ENCODE measurements around the gene ZNF845.
"Not testable (repeated sequence)": the region's sequence is repeated elsewhere in the genome, so short reads cannot be mapped to it uniquely, and the experiment has no call there.

ZNF845 gene

GRCh38 chr19:53389978-53390377, 56.4 kb downstream of the ZNF845 start:
- no peak for DNase-seq (ENCODE audit: low read depth in 1 of 2, low spot score in 1 of 2)
- H3K27ac ChIP-seq (replicated peaks) = no peak overlapping the region
- H3K4me3 ChIP-seq (replicated peaks; ENCODE audit: insufficient read depth, low read length) = no peak overlapping the region
- no peaks in the 10 kb centered on the region for H3K27me3 ChIP-seq (ENCODE audit: insufficient read depth, poor library complexity, severe bottlenecking)
- TF ChIP-seq, protein P1, sequence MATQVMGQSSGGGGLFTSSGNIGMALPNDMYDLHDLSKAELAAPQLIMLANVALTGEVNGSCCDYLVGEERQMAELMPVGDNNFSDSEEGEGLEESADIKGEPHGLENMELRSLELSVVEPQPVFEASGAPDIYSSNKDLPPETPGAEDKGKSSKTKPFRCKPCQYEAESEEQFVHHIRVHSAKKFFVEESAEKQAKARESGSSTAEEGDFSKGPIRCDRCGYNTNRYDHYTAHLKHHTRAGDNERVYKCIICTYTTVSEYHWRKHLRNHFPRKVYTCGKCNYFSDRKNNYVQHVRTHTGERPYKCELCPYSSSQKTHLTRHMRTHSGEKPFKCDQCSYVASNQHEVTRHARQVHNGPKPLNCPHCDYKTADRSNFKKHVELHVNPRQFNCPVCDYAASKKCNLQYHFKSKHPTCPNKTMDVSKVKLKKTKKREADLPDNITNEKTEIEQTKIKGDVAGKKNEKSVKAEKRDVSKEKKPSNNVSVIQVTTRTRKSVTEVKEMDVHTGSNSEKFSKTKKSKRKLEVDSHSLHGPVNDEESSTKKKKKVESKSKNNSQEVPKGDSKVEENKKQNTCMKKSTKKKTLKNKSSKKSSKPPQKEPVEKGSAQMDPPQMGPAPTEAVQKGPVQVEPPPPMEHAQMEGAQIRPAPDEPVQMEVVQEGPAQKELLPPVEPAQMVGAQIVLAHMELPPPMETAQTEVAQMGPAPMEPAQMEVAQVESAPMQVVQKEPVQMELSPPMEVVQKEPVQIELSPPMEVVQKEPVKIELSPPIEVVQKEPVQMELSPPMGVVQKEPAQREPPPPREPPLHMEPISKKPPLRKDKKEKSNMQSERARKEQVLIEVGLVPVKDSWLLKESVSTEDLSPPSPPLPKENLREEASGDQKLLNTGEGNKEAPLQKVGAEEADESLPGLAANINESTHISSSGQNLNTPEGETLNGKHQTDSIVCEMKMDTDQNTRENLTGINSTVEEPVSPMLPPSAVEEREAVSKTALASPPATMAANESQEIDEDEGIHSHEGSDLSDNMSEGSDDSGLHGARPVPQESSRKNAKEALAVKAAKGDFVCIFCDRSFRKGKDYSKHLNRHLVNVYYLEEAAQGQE (IDR thresholded peaks at IDR 0.05; ENCODE audit: insufficient replicate concordance, low read depth) = no peak
- no peak for TF ChIP-seq GABPA (IDR thresholded peaks at IDR 0.05; ENCODE audit: low read depth)
- no peak for TF ChIP-seq SPI1 (IDR thresholded peaks at IDR 0.05; ENCODE audit: borderline replicate concordance, low read depth)
- TF ChIP-seq, protein P2, sequence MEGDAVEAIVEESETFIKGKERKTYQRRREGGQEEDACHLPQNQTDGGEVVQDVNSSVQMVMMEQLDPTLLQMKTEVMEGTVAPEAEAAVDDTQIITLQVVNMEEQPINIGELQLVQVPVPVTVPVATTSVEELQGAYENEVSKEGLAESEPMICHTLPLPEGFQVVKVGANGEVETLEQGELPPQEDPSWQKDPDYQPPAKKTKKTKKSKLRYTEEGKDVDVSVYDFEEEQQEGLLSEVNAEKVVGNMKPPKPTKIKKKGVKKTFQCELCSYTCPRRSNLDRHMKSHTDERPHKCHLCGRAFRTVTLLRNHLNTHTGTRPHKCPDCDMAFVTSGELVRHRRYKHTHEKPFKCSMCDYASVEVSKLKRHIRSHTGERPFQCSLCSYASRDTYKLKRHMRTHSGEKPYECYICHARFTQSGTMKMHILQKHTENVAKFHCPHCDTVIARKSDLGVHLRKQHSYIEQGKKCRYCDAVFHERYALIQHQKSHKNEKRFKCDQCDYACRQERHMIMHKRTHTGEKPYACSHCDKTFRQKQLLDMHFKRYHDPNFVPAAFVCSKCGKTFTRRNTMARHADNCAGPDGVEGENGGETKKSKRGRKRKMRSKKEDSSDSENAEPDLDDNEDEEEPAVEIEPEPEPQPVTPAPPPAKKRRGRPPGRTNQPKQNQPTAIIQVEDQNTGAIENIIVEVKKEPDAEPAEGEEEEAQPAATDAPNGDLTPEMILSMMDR (IDR thresholded peaks at IDR 0.05; ENCODE audit: insufficient read depth, low read length) = no peak
- no peak for TF ChIP-seq POLR2AphosphoS5 (IDR thresholded peaks at IDR 0.05; ENCODE audit: low read depth)

- DNase-seq (ENCODE audit: low read depth in 1 of 2, low spot score in 1 of 2) = no peak
- Histone ChIP-seq H3K27me3 (ENCODE audit: insufficient read depth, poor library complexity, severe bottlenecking) (no peaks in the 10 kb centered on the region), H3K27ac (replicated peaks) (no peak overlapping the region), H3K4me3 (replicated peaks; ENCODE audit: insufficient read depth, low read length) (peak overlapping the region; percentile 69)
- TF ChIP-seq, protein P1 (IDR thresholded peaks at IDR 0.05; ENCODE audit: insufficient replicate concordance, low read depth) = no peak
Measured at GRCh38 chr19:53394522-53394973, 61.0 kb downstream of the ZNF845 start.

DNA sequence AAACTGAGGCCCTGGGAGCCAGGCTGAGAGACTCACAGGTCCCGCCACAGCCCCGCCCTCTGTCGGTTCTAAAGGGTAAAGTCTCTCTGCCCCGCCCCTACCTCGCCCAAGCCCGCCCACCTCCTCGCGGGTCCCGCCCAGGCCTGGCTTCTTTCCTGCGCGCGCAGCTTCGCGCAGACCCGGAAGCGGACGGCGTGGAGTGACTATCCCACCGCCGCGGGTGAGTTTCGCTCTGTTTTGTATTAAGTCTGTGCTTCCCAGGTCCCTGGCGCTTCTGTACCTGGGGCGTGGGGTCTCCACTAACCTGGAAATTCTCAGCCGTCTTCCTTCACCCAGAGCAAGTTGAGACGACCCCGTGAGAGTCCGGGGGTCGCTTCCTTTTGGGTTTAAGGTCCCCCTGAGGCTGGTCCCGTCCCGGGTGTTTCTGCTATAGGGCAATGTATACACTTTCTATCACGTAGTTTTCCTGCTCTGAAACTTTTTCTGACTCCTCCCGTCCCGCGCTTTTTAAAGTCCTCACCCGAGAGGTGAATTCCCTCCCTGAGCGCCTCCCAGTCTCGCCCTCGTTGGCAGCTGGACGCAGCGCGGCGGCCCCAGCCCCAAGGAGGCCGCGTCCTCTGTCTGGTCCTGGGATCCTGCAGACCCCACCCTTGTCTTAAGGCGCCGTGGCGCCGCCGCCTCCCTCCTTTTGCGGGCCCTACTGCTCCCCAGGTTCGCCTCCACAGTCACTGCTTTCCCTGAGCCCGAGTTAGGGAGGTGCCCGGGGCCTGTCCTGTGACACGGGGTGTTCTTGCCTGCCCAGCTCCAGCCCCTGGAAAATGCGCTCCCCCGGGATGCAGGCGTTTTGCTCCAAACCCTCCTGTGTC, 61.7 kb downstream of the ZNF845 start, which contains the start of gene ZNF765:
ZNF765 (plus strand) TSS at position 176 of the 866 bp plus-strand sequence. CDS start 2,867 bp downstream, outside the sequence.
- Histone ChIP-seq H3K27ac (replicated peaks) (peak within 1 kb of the TSS; percentile 83), H3K27me3 (ENCODE audit: insufficient read depth, poor library complexity, severe bottlenecking) (no peaks in the 10 kb centered on the region), H3K4me3 (replicated peaks; ENCODE audit: insufficient read depth, low read length) (peak within 1 kb of the TSS; percentile 69)
- DNase-seq (ENCODE audit: low read depth in 1 of 2, low spot score in 1 of 2) = peak; percentile 86 to 93
- TF ChIP-seq POLR2AphosphoS5 (IDR thresholded peaks at IDR 0.05; ENCODE audit: low read depth) = peak; percentile 85
- TF ChIP-seq, protein P1 (IDR thresholded peaks at IDR 0.05; ENCODE audit: insufficient replicate concordance, low read depth) = no peak

- Histone ChIP-seq H3K4me3 (replicated peaks; ENCODE audit: insufficient read depth, low read length) (peak overlapping the region; percentile 69), H3K27ac (replicated peaks) (peak overlapping the region; percentile 83)
Measured at GRCh38 chr19:53395840-53396524, 62.4 kb downstream of the ZNF845 start.

More at GRCh38 chr19:53395840-53396524, 62.4 kb downstream of the ZNF845 start:
- not testable (repeated sequence) for DNase-seq (ENCODE audit: low read depth in 1 of 2, low spot score in 1 of 2); H3K27me3 ChIP-seq (ENCODE audit: insufficient read depth, poor library complexity, severe bottlenecking)

Data from HL-60 (cell line).